EL (cell line): Measurements from ENCODE around the gene BIN1.
"Not testable (repeated sequence)": the region's sequence is repeated elsewhere in the genome, so short reads cannot be mapped to it uniquely, and the experiment has no call there.

Experiments used
- DNase-seq: peaks from one replicate; pipeline ENCODE4 v3.0.0-alpha.2; 2016

BIN1 gene

DNA sequence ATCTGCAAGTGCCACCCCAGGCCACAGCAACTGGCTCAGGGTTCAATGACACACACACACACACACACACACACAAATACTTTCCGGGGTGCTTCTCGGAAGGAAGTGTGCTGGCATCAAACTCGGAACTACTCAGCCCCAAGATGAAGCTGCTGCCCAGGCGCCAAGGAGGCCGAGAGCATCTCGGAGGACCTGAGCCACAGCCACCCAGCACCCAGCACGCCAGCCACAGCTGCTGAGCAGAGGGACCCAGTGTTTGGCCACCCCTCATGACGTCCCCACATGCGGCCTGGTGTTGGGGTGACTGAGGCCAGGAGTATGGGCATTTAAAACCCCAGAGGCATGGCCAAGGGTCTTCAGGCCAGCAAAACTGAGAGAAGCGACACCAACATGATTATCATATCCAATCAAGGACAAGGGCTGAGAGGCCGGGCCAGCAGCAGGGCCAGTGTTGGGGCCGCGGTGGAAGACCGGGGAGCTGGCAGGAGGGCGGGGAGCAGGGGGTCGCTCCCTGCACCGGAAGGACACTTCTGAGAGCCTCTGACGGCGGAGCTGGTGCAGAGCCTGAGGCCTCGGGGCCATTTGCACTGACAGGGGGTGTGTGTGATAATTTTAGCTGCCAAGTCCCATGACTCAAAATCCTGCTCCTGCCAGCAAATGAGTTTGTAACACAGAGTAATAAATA is 61.8 kb downstream of the BIN1 start:
- DNase-seq = no peak

DNA sequence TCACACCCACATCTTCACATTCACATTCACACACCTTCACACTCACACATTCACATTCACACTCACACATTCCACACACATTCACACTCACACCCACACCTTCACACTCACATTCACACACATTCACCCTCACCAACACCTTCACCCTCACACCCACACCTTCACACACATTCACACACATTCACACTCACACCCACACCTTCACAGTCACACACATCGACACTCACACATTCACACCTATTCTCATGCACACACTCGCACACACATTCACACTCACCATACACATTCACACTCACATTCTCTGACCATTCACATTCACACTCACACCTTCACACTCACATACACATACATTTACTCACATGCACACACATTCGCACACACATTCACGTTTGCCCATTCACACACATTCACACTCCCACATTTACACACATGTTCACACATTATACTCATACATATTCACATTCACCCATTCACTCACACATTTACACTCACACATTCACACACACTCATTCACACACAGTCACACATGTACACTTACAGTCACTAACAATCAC is 62.7 kb downstream of the BIN1 start:
- no peak for DNase-seq

DNA sequence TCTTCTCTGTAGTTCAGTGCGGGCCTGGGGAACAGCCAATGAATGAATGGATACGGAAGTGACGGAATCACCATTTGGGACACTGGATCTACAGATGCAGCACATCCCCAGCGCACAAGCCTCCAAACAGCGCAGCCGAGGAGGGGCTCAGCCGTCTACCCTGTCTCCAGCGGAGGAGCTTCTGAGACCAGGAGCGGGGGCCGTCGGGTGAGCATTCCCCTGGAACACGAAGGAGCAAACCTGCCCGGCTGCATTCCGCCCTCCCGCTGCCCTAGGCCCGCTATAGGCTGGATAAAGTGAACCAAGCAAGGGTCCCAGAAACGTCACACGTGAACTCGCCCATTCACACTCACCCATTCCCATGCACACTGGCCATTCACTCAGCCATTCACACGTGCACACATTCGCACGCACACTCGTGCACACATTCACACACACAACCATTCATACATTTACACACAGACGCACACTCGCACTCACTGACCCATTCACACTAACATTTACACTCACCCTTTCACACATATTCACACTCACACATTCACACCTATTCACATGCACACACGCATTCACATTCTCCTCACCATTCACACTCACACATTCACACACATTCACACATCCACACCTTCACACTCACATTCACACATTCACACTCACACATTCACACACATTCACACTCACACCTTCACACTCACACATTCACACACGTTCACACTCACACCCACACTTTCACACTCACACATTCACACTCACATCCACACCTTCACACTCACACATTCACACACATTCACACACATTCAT is 63.4 kb downstream of the BIN1 start:
- DNase-seq = no peak

DNA sequence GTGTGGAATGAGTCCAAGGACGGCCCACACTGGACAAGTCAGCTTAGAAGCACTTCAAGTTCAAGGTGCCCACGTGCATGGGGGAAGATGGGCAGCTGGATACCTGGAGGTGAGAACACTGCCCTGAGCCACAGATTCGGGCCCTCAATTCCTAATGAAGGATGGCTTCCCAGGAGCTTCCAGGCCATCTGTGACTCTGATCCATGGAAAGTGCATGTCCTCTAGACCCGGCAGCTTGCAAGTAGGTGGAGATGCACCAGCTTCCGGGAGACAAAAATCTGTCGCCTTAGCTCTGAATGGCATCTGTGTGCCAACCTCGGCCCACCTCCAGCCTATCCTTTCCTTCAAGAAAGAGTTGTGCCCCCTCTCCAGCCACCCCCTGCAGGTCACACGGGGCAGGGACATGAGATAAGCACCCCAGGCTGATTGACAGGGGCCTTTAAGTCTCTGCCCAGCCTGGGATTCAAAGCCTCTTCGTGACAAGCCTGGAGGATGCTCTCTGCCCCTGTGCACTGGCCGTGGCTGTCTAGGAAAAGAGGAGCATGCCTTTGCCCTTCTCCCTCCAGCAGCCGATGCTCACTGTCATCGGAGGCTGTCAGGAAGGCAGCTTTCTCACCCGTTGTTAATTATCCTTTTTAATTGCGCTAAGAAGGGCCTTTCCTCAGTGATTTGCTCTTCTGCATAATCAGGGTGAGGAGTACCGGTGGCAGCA is 65.5 kb downstream of the BIN1 start:
- no peak for DNase-seq

DNA sequence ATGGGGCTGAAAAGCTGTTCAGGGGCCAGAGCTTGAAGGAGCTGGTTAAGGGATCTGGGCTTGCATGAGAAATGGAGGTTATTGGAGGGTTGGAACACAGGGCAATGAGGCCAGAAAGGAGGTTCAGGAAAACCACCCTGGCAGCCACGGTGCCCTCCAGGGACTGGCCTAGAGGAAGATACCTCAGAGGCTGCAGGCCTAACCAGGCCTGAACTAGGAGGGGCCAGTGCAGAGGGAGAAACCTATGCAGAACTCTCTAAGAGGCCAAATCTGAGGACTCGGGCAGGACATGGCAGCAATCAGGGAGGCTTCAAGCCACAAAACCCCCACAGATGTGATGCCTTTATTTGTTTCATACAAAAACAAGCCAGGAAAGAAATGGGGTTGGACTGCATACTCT is 66.8 kb downstream of the BIN1 start:
- no peak for DNase-seq

DNA sequence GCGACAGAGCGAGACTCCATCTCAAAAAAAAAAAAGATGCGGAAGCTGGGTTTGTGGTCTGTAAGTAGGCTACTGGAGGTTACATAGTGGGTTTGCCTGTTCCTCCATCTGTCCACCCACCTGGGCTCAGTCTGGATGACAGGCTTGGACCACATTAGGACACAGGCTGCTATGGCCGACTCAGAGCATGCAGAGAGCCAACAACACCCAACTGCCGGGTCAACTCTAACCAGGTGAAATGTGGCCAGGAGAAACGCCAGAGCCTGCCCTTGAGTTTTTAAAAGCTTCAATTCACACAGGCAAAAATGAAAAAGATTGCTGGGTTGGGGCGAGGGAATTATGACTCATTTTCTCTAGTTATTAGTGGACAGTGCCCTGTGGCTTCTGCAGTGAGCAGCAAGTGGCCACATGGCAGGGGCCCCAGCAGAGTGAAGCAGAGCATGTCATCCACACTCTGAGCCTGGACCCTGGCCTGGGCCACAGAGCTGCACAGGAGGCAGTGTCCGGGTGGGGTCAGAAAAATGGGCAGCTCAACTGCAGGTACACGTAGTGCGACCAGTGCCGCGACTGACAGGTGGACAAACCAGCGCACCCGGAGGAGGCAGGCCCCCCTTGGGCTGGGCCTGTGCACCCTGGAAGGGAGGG is 67.4 kb downstream of the BIN1 start:
- no peak for DNase-seq

DNA sequence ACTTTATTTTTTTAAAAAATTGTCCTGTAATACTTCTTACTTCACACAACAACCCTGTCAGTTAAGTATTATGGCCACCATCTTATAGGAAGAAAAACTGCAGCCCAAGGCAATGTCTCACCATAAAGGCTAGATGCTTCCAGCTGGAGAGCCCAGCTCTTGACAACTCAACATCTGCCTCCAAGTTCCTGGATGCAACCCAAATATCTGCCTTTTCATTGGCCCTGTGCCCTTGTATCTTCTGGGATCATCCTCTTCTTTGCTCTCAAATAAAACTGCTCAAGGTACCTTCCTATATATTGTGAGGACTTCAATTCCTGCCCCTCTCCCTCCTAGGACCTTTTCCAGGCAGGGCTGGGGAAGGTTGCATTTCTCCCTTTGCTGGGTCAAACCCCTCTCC is 69.5 kb downstream of the BIN1 start:
- DNase-seq = no peak

DNA sequence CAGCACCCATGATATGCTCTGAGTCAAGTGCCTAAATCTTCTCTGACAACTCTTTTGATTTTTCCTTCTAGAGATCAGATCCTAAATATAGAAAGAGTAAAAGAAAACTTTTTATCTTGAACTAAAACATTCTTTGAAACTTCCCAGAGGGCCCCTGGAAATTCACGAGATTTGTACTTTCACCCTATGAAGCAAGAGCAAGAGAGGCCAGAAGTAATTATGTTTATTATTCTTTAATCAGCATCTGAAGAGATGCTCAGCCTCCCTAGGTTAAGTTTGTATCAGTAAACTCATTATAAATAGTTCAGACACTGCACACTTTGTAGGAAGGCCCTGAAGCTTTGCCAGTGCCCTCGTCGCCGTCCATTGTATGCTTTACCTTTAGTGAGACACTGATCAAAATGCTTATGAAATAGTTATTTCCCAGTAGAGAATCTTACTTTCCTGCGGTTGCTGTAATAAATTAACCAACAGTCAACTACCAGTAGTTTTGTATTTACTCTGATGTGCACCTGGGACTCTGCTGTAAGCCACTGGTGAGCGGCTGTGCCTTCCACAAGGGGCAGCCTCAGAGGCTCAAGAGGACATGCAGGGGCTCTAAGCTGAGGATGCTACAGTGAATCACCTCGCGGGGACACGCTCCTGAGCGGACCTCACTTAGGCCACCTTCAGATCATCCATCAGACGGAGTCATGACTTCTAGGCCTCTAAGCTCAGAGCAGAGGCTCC is 71.9 kb downstream of the BIN1 start:
- no peak for DNase-seq

DNA sequence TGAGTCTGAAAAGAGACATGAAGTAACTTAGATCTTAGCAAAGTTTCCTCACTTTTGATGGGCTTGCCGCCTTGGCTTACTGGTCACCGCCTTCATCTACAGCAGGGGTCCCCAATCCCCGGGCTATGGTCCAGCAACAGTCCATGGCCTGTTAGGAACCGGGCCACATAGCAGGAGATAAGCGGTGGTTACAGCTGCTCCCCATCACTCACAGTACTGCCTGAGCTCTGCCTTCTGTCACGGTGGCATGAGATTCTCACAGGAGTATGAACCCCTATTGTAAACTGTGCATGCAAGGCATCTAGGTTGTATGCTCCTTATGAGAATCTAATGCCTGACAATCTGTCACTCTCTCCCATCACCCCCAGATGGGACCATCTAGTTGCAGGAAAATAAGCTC is 72.9 kb downstream of the BIN1 start:
- DNase-seq = no peak

DNA sequence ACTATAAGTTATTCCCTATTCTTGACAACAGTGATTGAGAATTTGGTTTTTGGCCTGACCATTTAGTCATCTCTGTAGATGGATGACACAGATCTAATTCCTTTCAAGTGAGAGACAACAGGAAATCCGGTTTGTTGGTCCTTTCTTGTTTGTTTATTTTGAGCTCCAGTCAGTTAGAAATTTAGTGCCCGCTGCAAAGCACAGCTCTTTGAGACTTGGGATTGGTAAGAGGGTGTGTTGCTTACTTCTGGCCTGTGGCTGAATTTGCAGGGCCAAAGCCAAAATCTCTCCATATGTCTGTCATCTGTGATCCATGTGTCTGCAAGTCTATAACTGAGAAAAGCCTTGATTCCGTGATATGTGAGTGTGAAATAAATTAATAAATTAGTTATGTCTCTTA is 74.3 kb downstream of the BIN1 start:
- peak; percentile 61 for DNase-seq

DNA sequence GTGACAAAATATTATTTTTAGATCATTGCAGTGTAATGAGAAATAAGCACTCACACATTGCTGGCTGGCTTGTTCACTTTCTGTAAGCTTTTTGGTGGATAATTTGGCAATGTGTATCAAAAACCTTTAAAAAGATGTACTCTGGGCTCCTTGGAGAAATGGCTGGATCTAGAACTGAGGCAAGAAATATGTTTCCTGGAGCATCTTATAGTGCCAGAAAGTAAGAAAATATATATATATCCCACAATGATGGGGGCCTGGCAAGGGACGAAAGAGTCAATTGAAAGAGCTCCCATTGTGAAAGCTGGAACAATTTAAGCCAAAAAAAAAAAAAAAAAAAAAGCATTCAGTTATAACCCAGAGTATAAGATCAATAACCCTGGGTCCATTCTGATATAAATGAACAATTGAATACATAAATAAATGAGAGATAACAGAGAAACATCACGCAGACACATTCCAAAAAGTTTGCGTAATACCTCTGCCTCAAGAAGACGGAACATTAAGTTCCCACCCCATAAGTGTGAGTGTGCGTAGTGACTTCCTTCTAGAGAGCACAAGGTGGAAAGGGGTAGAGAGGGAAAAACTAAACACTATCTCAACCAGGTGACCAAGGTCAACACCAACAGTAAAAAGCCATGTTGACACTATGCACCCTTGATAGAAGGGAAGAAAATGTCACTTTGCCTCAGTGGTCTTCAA is 77.5 kb downstream of the BIN1 start:
- no peak for DNase-seq

DNA sequence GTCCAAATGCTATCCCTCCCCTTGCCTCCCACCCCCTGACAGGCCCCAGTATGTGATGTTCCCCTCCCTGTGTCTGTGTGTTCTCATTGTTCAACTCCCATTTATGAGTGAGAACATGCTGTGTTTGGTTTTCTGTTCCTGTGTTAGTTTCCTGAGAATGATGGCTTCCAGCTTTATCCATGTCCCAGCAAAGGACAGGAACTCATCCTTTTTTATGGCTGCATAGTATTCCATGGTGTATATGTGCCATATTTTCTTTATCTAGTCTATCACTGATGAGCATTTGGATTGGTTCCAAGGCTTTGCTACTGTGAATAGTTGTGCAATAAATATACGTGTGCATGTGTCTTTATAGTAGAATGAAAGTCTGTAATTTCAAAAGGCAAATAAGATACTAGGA is 78.2 kb downstream of the BIN1 start:
- DNase-seq = not testable (repeated sequence)

DNA sequence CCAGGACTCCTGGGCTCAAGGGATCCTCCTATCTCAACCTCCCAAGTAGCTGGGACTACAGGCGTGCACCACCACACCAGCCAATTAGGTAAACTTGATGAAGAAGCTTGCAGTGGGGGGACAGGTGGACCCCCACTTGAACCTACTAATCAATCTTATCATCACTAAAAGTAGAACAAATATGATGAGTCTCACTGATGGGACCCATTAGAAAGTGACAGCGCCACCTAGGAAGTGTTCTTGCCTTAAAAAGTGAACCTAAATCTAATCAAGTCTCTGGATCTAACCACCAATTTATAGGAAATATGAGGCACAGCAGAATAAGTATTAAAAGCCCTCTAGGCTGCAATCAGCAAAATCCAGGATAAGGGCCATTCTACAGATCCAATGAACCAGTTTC is 79.2 kb downstream of the BIN1 start:
- no peak for DNase-seq

DNA sequence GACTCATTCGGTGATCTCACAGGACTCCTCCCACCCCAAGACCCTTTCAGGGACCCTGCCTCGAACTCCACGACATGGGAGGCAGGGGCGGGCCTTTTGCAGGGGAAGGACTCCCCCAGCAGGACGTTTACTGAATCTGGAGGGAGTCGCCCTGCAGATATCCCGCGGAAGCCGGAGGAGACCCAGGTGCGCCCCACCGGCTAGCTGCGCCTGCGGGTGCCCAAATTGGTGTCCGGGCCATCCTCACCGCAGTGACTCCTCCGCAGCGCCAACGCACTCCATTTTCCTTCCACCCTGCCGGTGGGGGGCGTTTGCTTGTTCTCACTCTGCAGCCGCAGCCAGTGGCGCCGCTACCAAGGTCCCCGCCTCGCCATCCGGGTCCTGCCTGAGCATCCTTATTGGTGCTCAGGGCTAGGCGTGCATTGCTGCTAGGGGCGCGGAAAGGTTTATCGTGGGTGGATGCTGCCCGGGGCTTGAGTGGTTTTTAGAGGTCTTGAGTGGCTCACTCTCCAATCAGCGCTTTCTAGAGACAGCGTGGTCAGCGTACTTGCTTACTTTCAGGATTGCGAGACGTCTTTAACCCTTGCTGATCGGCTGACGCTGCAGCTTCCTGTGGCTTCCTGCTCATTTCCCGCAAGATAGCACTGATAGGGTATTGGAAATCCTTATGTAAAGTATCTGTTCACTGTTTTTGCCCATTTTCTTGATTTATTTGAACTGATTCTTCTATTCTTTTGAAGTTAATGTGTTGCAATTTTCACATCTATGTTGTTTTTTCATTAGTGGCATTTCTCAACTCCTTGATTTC is 81.4 kb downstream of the BIN1 start:
- peak; percentile 89 for DNase-seq

DNA sequence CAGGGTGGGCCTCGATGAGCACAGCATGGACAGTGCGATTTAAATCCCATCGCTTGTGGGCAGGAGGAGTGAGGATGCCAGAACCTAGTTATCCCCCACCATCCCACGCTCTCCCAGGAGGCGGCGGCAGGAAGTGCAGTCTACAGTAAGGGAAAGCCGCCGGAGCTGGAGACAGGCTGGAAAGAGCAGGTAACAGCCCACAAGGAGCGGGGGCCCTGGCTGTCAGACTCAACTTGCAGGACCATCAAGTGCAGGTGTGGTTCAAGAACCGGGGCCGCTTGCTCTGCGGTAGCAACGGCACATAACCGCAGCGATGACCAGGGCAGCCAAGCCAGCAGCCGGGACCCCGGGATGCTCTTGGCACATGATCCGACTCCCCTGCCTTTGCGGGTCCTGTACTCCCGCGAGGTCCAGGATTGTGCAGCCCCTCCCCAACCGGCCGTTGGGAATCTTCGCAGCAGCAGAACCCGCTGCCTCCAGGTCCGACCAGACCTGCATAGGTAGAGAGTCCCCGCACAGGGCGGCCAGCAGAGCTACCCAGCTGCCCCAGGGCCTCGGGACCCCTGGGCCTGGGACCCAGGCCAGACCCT is 82.1 kb downstream of the BIN1 start:
- peak; percentile 57 for DNase-seq

DNA sequence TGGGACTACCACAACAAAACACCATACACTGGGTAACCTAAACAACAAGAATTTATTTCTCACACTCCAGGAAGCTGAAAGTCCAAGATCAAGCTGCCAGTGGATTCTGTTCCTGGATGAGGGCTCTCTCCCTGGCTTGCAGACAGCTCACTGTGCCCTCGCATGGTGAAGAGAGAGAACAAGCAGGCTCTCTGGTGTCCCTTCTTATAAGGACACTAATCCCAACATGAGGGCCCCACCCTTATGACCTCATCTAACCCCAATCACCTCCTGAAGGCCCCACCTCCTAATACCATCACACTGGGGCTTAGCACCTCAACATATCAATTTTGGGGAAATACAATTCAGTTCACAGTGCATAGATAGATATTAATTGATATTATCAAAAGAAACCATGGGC is 83.5 kb downstream of the BIN1 start:
- DNase-seq = no peak

DNA sequence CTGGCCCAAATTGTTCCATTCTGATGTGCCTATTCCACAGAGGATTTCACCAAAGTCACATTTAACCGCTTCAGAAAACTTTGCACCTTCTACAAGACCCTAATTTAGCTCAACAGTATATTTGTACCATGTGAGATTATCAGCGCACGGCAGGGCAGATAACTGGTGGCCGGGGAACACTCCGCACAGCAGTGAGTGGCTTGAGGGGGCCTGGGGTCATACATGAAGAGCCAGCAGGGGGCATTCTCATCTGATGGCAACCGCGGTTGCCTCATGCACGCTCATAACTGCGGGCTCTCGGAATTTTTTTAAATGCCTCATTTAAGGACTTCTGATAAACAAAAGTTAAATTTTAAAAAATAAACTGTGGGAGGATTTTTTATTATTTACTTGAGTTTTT is 84.1 kb downstream of the BIN1 start:
- no peak for DNase-seq

DNA sequence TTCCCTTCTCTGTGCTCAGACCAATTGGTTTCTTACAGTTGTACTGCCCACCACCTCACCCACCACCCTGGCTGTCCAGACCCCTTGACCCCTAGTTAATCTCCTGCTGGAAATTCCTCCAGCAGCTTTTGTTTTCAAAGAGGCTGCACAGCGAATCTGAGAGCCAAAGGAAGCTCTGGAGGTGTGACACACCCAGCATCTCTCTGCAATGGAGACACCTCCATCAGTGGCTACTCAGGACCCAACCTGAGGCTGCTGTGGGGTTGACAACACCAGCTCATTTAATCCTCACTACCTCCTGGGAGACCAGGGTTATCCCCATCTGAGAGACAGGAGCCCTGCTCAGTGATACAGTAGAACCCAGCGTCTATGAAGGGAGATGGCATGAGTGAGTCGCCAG is 86.4 kb downstream of the BIN1 start:
- DNase-seq = no peak

DNA sequence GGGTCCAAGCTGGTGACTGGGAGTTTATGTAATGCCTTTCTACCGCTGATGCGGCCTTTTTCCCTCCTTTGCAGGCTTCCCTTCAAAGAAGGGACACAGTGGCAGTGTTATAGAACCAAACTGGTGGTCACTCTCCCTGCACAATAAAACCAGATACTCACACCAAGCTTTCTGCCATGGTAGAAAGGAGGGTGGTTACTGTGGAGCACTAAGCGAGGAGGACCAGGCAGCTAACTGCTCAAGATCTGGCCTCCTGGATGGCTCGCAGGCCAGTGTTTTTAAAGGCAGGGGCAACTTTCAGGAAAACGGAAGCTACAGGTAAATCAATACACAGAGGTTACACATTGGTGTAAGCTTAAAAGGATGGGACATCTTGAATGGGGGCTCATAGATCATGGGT is 89.4 kb downstream of the BIN1 start:
- no peak for DNase-seq

DNA sequence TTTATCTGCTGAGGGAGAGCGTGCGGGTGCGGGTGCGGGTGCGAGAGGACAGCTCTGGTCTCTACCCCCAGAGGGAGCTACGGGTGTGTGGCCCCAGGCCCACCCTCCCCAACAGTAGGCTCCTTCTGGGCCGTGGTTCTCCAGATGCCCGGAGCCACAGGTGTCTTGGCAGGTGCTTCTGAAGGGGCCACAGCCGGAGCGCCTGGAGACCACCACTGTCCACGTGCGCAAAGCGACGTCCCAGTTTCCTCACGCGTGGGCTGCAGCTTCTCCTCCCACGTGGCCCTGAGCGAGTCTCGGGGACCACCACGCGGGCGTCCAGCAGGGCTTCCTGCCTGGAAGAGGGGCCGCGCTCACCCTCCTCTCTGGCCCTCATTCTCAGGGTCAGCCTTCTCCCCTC is 90.6 kb downstream of the BIN1 start:
- no peak for DNase-seq
